IMR-90 (cell line): ENCODE data around the gene NF1. TPM values are rescaled to one million over a fixed set of nuclear protein-coding genes. Genes with fewer than 3 reads are reported as not detected.

Experiments used
- ATAC-seq: fragments of 200-7000 bp; cut with Tn5 transposase; 2 replicates; pipeline ENCODE4 v1.9.1; 2020; ENCODE audit warnings: low read depth, mild to moderate bottlenecking, moderate library complexity
- BruUV-seq: library from RNA; stranded (reverse); fragments of 400-500 nt; replicated peaks from 2 replicates; lab custom pipeline; 2021; lab: Mats Ljungman, UMichigan
- CTCF ChIA-PET: fragments of 300-600 bp; formaldehyde crosslinking; extraction: SDS; loops from one replicate; lab custom pipeline; 2021; ENCODE audit warnings: antibody characterized with exemption; lab: Yijun Ruan, JAX
- POLR2A ChIA-PET: fragments of 300-600 bp; sonication (Branson Sonifier 250); formaldehyde crosslinking; loops from one replicate; lab custom pipeline; 2022; ENCODE audit warnings: antibody characterized with exemption; ENCODE audit not compliant: unreplicated experiment; lab: Charles Lee
- DNase-seq: peaks from one replicate; pipeline ENCODE4 v3.0.0; 2013
- H2AFZ ChIP-seq: replicated peaks from 2 replicates; pipeline ENCODE3; 2013; ENCODE audit warnings: low read length, mild to moderate bottlenecking; ENCODE audit not compliant: poor library complexity
- H2AK5ac ChIP-seq: 2 replicates; pipeline ENCODE4 v1.6.1; 2013; ENCODE audit warnings: low read depth, low read length, inconsistent platforms
- H2AK9ac ChIP-seq: replicated peaks from 2 replicates; pipeline ENCODE3; 2013; ENCODE audit warnings: mild to moderate bottlenecking, low read depth, low read length, moderate library complexity; ENCODE audit not compliant: poor library complexity
- H2BK120ac ChIP-seq: 2 replicates; pipeline ENCODE4 v1.6.1; 2013; ENCODE audit warnings: low read depth, low read length, inconsistent platforms
- H2BK15ac ChIP-seq: 3 replicates; pipeline ENCODE4 v1.6.1; 2013; ENCODE audit warnings: low read depth, low read length, inconsistent platforms
- H2BK20ac ChIP-seq: 2 replicates; pipeline ENCODE4 v1.6.1; 2013; ENCODE audit warnings: low read depth, mild to moderate bottlenecking, inconsistent platforms, low read length, moderate library complexity
- H2BK5ac ChIP-seq: 2 replicates; pipeline ENCODE4 v1.6.1; 2013; ENCODE audit warnings: mild to moderate bottlenecking, low read depth, low read length, inconsistent platforms; ENCODE audit not compliant: poor library complexity, severe bottlenecking
- H3K14ac ChIP-seq: replicated peaks from 2 replicates; pipeline ENCODE4 v1.6.1; 2013; ENCODE audit warnings: low read depth, low read length, inconsistent platforms
- H3K18ac ChIP-seq: 2 replicates; pipeline ENCODE4 v1.6.1; 2013; ENCODE audit warnings: low read depth, low read length, control low read depth
- H3K23ac ChIP-seq: 2 replicates; pipeline ENCODE4 v1.6.1; 2013; ENCODE audit warnings: low read depth, low read length, inconsistent platforms
- H3K27ac ChIP-seq: 2 replicates; pipeline ENCODE4 v1.5.1; 2013; ENCODE audit warnings: mild to moderate bottlenecking, control low read depth, low read length; ENCODE audit not compliant: insufficient read depth
- H3K27me3 ChIP-seq: 2 replicates; pipeline ENCODE4 v1.6.1; 2013; ENCODE audit warnings: low read length; ENCODE audit not compliant: control insufficient read depth, insufficient read depth
- H3K36me3 ChIP-seq: 2 replicates; pipeline ENCODE4 v1.6.1; 2013; ENCODE audit warnings: low read length, mixed read lengths; ENCODE audit not compliant: control insufficient read depth, insufficient read depth
- H3K4ac ChIP-seq: 2 replicates; pipeline ENCODE4 v1.6.1; 2013; ENCODE audit warnings: low read depth, low read length, inconsistent platforms
- H3K4me1 ChIP-seq: 2 replicates; pipeline ENCODE4 v1.6.1; 2013; ENCODE audit warnings: low read length, mixed read lengths; ENCODE audit not compliant: control insufficient read depth, insufficient read depth
- H3K4me2 ChIP-seq: 2 replicates; pipeline ENCODE4 v1.6.1; 2013; ENCODE audit warnings: low read depth, mild to moderate bottlenecking, control low read depth, low read length, moderate library complexity
- H3K4me3 ChIP-seq: 2 replicates; pipeline ENCODE4 v1.5.1; 2013; ENCODE audit warnings: low read depth, mild to moderate bottlenecking, control low read depth, low read length, moderate library complexity; ENCODE audit not compliant: insufficient read depth
- H3K56ac ChIP-seq: 2 replicates; pipeline ENCODE4 v1.6.1; 2013; ENCODE audit warnings: low read length, inconsistent platforms; ENCODE audit not compliant: insufficient read depth; ENCODE audit errors: extremely low read depth
- H3K79me1 ChIP-seq, 2 experiments: 2 replicates each; pipeline ENCODE4 v1.6.1; 2013; ENCODE audit warnings: low read length in 2 of 2, inconsistent platforms in 1 of 2, low read depth in 1 of 2
- H3K9ac ChIP-seq: 2 replicates; pipeline ENCODE4 v1.6.1; 2013; ENCODE audit warnings: low read depth, low read length, control low read depth
- H3K9me1 ChIP-seq: 2 replicates; pipeline ENCODE4 v1.6.1; 2013; ENCODE audit warnings: low read length, inconsistent platforms; ENCODE audit not compliant: insufficient read depth
- H3K9me3 ChIP-seq: 2 replicates; pipeline ENCODE4 v1.6.1; 2013; ENCODE audit warnings: low read length; ENCODE audit not compliant: control insufficient read depth, insufficient read depth
- H4K20me1 ChIP-seq: 2 replicates; pipeline ENCODE4 v1.6.1; 2013; ENCODE audit warnings: low read length, inconsistent platforms; ENCODE audit not compliant: insufficient read depth
- H4K5ac ChIP-seq: 2 replicates; pipeline ENCODE4 v1.6.1; 2013; ENCODE audit warnings: mild to moderate bottlenecking, low read depth, low read length, control low read depth
- H4K8ac ChIP-seq, 2 experiments: 2 replicates each; pipeline ENCODE4 v1.6.1; 2013; ENCODE audit warnings: low read depth in 2 of 2, low read length in 2 of 2, control low read depth in 1 of 2, inconsistent platforms in 1 of 2
- H4K91ac ChIP-seq: 2 replicates; pipeline ENCODE4 v1.6.1; 2013; ENCODE audit warnings: low read depth, low read length, inconsistent platforms; ENCODE audit not compliant: insufficient read depth
- BHLHE40 ChIP-seq: fragments of 150-350 bp; IDR thresholded peaks from 2 replicates; pipeline ENCODE4 v1.6.1; 2016; ENCODE audit warnings: mild to moderate bottlenecking, low read depth, low read length
- CEBPB ChIP-seq: IDR thresholded peaks from 2 replicates; pipeline ENCODE4 v1.6.1; 2012; ENCODE audit warnings: low read depth, low read length, improper control_type of control experiment
- CHD1 ChIP-seq: IDR thresholded peaks from 2 replicates; pipeline ENCODE4 v1.6.1; 2012; ENCODE audit warnings: low read depth, low read length, improper control_type of control experiment
- CTCF ChIP-seq: conservative IDR thresholded peaks from 2 replicates; pipeline ENCODE4 v1.5.1; 2012; ENCODE audit warnings: mild to moderate bottlenecking, low read depth, low read length, improper control_type of control experiment
- ELK1 ChIP-seq: fragments of 150-350 bp; IDR thresholded peaks from 2 replicates; pipeline ENCODE4 v1.6.1; 2016; ENCODE audit warnings: low read depth, mild to moderate bottlenecking, low read length, moderate library complexity, borderline replicate concordance
- FOS ChIP-seq: fragments of 150-350 bp; IDR thresholded peaks from 2 replicates; pipeline ENCODE4 v1.6.1; 2016; ENCODE audit warnings: low read depth, low read length
- MXI1 ChIP-seq: IDR thresholded peaks from 2 replicates; pipeline ENCODE4 v1.6.1; 2012; ENCODE audit warnings: low read depth, mild to moderate bottlenecking, low read length, moderate library complexity, borderline replicate concordance
- POLR2A ChIP-seq: IDR thresholded peaks from 2 replicates; pipeline ENCODE4 v1.6.1; 2012; ENCODE audit warnings: mild to moderate bottlenecking, low read depth, low read length
- RAD21 ChIP-seq: IDR thresholded peaks from 2 replicates; pipeline ENCODE4 v1.6.1; 2012; ENCODE audit warnings: low read length, improper control_type of control experiment
- RCOR1 ChIP-seq: IDR thresholded peaks from 2 replicates; pipeline ENCODE4 v1.6.1; 2012; ENCODE audit warnings: mild to moderate bottlenecking, low read length, improper control_type of control experiment; ENCODE audit not compliant: insufficient replicate concordance
- RFX5 ChIP-seq: IDR thresholded peaks from 2 replicates; pipeline ENCODE4 v1.8.0; 2012; ENCODE audit warnings: low read depth, mild to moderate bottlenecking, low read length, moderate library complexity
- SMC3 ChIP-seq: fragments of 150-350 bp; IDR thresholded peaks from 2 replicates; pipeline ENCODE4 v1.6.1; 2016; ENCODE audit warnings: low read depth, mild to moderate bottlenecking, antibody characterized with exemption, low read length, moderate library complexity
- USF2 ChIP-seq: fragments of 150-350 bp; IDR thresholded peaks from 2 replicates; pipeline ENCODE4 v1.6.1; 2017; ENCODE audit warnings: mild to moderate bottlenecking, antibody characterized with exemption, low read length, low read depth
- WGBS, 2 experiments: methylation state at CpG; one replicate each; pipeline versions ENCODE4 v1.1.5 to v1.1.7; 2013; ENCODE audit warnings: missing lambda C conversion rate in 2 of 2; ENCODE audit not compliant: insufficient read length in 1 of 2; ENCODE audit errors: extremely low coverage in 2 of 2; 5-methylcytosine and 5-hydroxymethylcytosine counted together
- dilution Hi-C: fragments of 300-500 bp; cut with HindIII; formaldehyde crosslinking; loops from one replicate; pipeline ENCODE4 v1.14.3; 2018; ENCODE audit warnings: low sequenced_read_pairs; ENCODE audit not compliant: unreplicated experiment
- in situ Hi-C: fragments of 300-500 bp; cut with MboI; formaldehyde crosslinking; loops from 3 replicates; pipeline ENCODE4 v1.14.3; 2019; ENCODE audit warnings: low sequenced_read_pairs, inconsistent platforms, mixed read lengths
- intact Hi-C: fragments of 100-400 bp; cut with micrococcal nuclease; formaldehyde crosslinking; loops from 2 replicates; pipeline ENCODE4 v1.10.0; 2022
- polyA plus RNA-seq, 3 experiments: library from polyadenylated mRNA; depleted of rRNA; stranded (reverse); fragments of >200 nt; gene quantifications; 2 replicates each; pipeline ENCODE4 v1.2.3, GENCODE V29; 2012; ENCODE audit warnings: low replicate concordance in 1 of 3
- total RNA-seq: library from RNA; depleted of rRNA; stranded (reverse); fragments of >200 nt; gene quantifications from 2 replicates; pipeline ENCODE4 v1.2.3, GENCODE V29; 2012

The NF1 gene
- total and polyA plus RNA-seq, 2 of the 4 experiments (the other 2 are of a cell fraction): 17.9 to 48.6 TPM

- dilution Hi-C loops (no loop called here), in situ Hi-C loops (no loop called here), intact Hi-C loops (no loop called here)
- H3K9ac ChIP-seq: no peak overlapping the region
- ChIA-PET CTCF (no interaction called here), POLR2A (no interaction called here)
- H2BK5ac ChIP-seq: no peak overlapping the region
- WGBS, 2 experiments: 52% methylated on average over 5 of the region's 11 CpGs; no CpG with 5 or more reads in 1 of the 2 experiments
- no peak overlapping the region for H3K23ac ChIP-seq
- H2AK5ac ChIP-seq: no peak overlapping the region
- no peaks in the 10 kb centered on the region for H3K9me3 ChIP-seq
- no peak overlapping the region for H2AK9ac ChIP-seq
- H3K79me1 ChIP-seq: no peaks in the 10 kb centered on the region
- H3K14ac ChIP-seq: no peak overlapping the region
- H4K91ac ChIP-seq: no peak overlapping the region
- H4K20me1 ChIP-seq: no peaks in the 10 kb centered on the region; the same call in 1 of the 2 replicates
- no peak overlapping the region for H2AFZ ChIP-seq
- no peak overlapping the region for H3K4me2 ChIP-seq
- no peak for ATAC-seq
- no peaks in the 10 kb centered on the region for H3K36me3 ChIP-seq
- H3K18ac ChIP-seq: no peak overlapping the region
- no peak overlapping the region for H2BK20ac ChIP-seq
- no peak for DNase-seq
- no peaks in the 10 kb centered on the region for H3K4me1 ChIP-seq
- no peak overlapping the region for H3K27ac ChIP-seq
- H3K9me1 ChIP-seq: no peaks in the 10 kb centered on the region
- no TSS peak for BruUV-seq
- peaks cover 42% of the 10 kb centered on the region for H3K27me3 ChIP-seq
- H3K56ac ChIP-seq: no peak overlapping the region
- no peak overlapping the region for H2BK120ac ChIP-seq
- H2BK15ac ChIP-seq: no peak overlapping the region
- TF ChIP-seq SMC3 (no peak), MXI1 (no peak), CHD1 (no peak), USF2 (no peak), CTCF (no peak), POLR2A (no peak), BHLHE40 (no peak), RCOR1 (no peak), ELK1 (no peak), FOS (no peak), RAD21 (no peak), RFX5 (no peak), CEBPB (no peak)
- no peak overlapping the region for H3K4ac ChIP-seq
- H3K4me3 ChIP-seq: no peak overlapping the region
- H4K8ac ChIP-seq: no peak overlapping the region
- no peak overlapping the region for H4K5ac ChIP-seq
Observed at GRCh38 chr17:31400481-31400950, 305.7 kb downstream of the NF1 start.
